K562 (cell line): ENCODE data around the gene MARS1. TPM values are rescaled to one million over a fixed set of nuclear protein-coding genes. Genes with fewer than 3 reads are reported as not detected.

Experiments used
- ATAC-seq: fragments of 200-7000 bp; cut with Tn5 transposase; 3 replicates; pipeline ENCODE4 v1.9.1; 2020; ENCODE audit warnings: moderate library complexity
- BruUV-seq: library from RNA; stranded (reverse); fragments of 400-500 nt; replicated peaks from 2 replicates; lab custom pipeline; 2021; lab: Mats Ljungman, UMichigan
- CTCF ChIA-PET: fragments of 300-600 bp; formaldehyde crosslinking; extraction: SDS; loops from one replicate; lab custom pipeline; 2021; ENCODE audit warnings: low intra/inter-chr PET ratio; lab: Yijun Ruan, JAX
- POLR2A ChIA-PET: fragments of 300-600, 350-650 bp; sonication (Branson Sonifier 250); formaldehyde crosslinking; extraction: SDS; loops from one replicate; lab custom pipeline; 2021; ENCODE audit warnings: antibody characterized with exemption, inconsistent platforms; lab: Yijun Ruan, JAX
- DNase-seq, 4 experiments: peaks; one replicate each; pipeline versions ENCODE4 v3.0.0 to v3.0.0-alpha.2; 2011 to 2018; ENCODE audit warnings: low spot score in 3 of 4, mixed read lengths in 3 of 4; ENCODE audit errors: extremely low read depth in 1 of 4
- FAIRE-seq: peaks from 2 replicates; lab custom pipeline; 2011; peaks lifted over from hg19 to GRCh38; lab: Jason Lieb, UNC
- H2AFZ ChIP-seq: 2 replicates; pipeline ENCODE4 v1.6.0; 2011; ENCODE audit warnings: low read depth, low read length, control low read depth, inconsistent platforms
- H3K27ac ChIP-seq: fragments of 200-600 bp; 3 replicates; pipeline ENCODE4 v1.8.0; 2011; ENCODE audit warnings: low read depth, mild to moderate bottlenecking, control low read depth, inconsistent platforms, low read length, moderate library complexity, mixed read lengths; ENCODE audit errors: extremely low read depth
- H3K27me3 ChIP-seq, 2 experiments: fragments of 300-600 bp in 1 of 2; 2 replicates in 1 of 2; 3 replicates in 1 of 2; pipeline versions ENCODE4 v1.6.0 to v1.8.0; 2011; ENCODE audit warnings: inconsistent platforms in 2 of 2, low read length in 2 of 2, mild to moderate bottlenecking in 1 of 2, mixed read lengths in 1 of 2, moderate library complexity in 1 of 2; ENCODE audit not compliant: control insufficient read depth in 2 of 2, insufficient read depth in 2 of 2
- H3K36me3 ChIP-seq: fragments of 300-600 bp; 3 replicates; pipeline ENCODE4 v1.8.0; 2011; ENCODE audit warnings: mild to moderate bottlenecking, low read length, inconsistent platforms; ENCODE audit not compliant: control insufficient read depth, insufficient read depth
- H3K4me1 ChIP-seq, 2 experiments: fragments of 200-600 bp in 1 of 2; replicated peaks in 1 of 2; 2 replicates in 1 of 2; 3 replicates in 1 of 2; pipeline versions ENCODE4 v1.5.1 to v1.8.0; 2011; ENCODE audit warnings: inconsistent platforms in 2 of 2, low read length in 2 of 2, mild to moderate bottlenecking in 1 of 2, mixed read lengths in 1 of 2, moderate library complexity in 1 of 2; ENCODE audit not compliant: control insufficient read depth in 2 of 2, insufficient read depth in 2 of 2
- H3K4me2 ChIP-seq: 2 replicates; pipeline ENCODE4 v1.6.1; 2011; ENCODE audit warnings: low read length, control low read depth, inconsistent platforms, mixed read lengths; ENCODE audit not compliant: insufficient read depth
- H3K4me3 ChIP-seq: fragments of 200-600 bp; sonication (generic), shearing (Covaris generic); 2 replicates; pipeline ENCODE4 v1.5.1; 2016; ENCODE audit warnings: control low read depth, inconsistent platforms
- H3K79me2 ChIP-seq: fragments of 200-600 bp; 3 replicates; pipeline ENCODE4 v1.8.0; 2011; ENCODE audit warnings: low read length, inconsistent platforms; ENCODE audit not compliant: control insufficient read depth, insufficient read depth
- H3K9ac ChIP-seq, 2 experiments: 2 replicates each; pipeline versions ENCODE4 v1.6.0 to v1.6.1; 2011; ENCODE audit warnings: low read depth in 2 of 2, low read length in 2 of 2, control low read depth in 1 of 2, inconsistent platforms in 1 of 2, mild to moderate bottlenecking in 1 of 2, mixed read lengths in 1 of 2; ENCODE audit not compliant: insufficient read depth in 1 of 2
- H3K9me1 ChIP-seq: one replicate; pipeline ENCODE4 v1.6.0; 2011; ENCODE audit warnings: inconsistent platforms, mild to moderate bottlenecking, low read length, moderate library complexity; ENCODE audit not compliant: control insufficient read depth, insufficient read depth
- H3K9me3 ChIP-seq: replicated peaks from 2 replicates; pipeline ENCODE4 v1.5.1; 2011; ENCODE audit warnings: low read depth, low read length, inconsistent platforms; ENCODE audit not compliant: control insufficient read depth, insufficient read depth
- H4K20me1 ChIP-seq: replicated peaks from 2 replicates; pipeline ENCODE4 v1.6.1; 2011; ENCODE audit warnings: low read length, inconsistent platforms, mixed read lengths; ENCODE audit not compliant: control insufficient read depth, insufficient read depth
- BRF2 ChIP-seq: IDR thresholded peaks from 3 replicates; pipeline ENCODE4 v1.6.1; 2011; ENCODE audit warnings: borderline replicate concordance, mild to moderate bottlenecking; ENCODE audit not compliant: insufficient read length, insufficient read depth
- FOXA1 ChIP-seq: fragments of 450-650 bp; IDR thresholded peaks from 2 replicates; pipeline ENCODE4 v1.6.1; 2016; ENCODE audit warnings: mild to moderate bottlenecking, borderline replicate concordance
- FOXP1 ChIP-seq: sonication (generic); formaldehyde crosslinking; IDR thresholded peaks from 2 replicates; pipeline ENCODE4 v1.8.0; 2022; ENCODE audit warnings: mild to moderate bottlenecking, missing genetic modification reagents
- GABPA ChIP-seq: fragments of 200-800 bp; sonication (Bioruptor generic); conservative IDR thresholded peaks from 2 replicates; pipeline ENCODE4 v1.6.1; 2016; ENCODE audit warnings: low read depth, missing genetic modification characterization, missing compliant biosample characterization
- MAX ChIP-seq: sonication (generic); formaldehyde crosslinking; IDR thresholded peaks from 2 replicates; pipeline ENCODE4 v1.9.0; 2022; ENCODE audit warnings: mild to moderate bottlenecking, missing genetic modification reagents
- PPARD ChIP-seq: fragments of 250-450 bp; sonication (Bioruptor Pico); IDR thresholded peaks from 2 replicates; pipeline ENCODE4 v1.8.0; 2022; ENCODE audit warnings: inconsistent platforms, mild to moderate bottlenecking, moderate library complexity
- WGBS: fragments of 100-300 bp; shearing (Covaris generic); methylation state at CpG from one replicate; pipeline ENCODE4 v1.1.6; 2016; ENCODE audit warnings: low coverage, mixed read lengths; ENCODE audit not compliant: insufficient coverage; ENCODE audit errors: missing lambda C conversion rate; 5-methylcytosine and 5-hydroxymethylcytosine counted together
- in situ Hi-C: fragments of 300-500 bp; cut with MboI; formaldehyde crosslinking; loops from 4 replicates; pipeline ENCODE4 v1.15.0; 2018; ENCODE audit warnings: inconsistent platforms, mixed read lengths
- intact Hi-C: fragments of 100-400 bp; cut with micrococcal nuclease; formaldehyde crosslinking; loops from 2 replicates; pipeline ENCODE4 v1.14.2; 2022
- polyA plus RNA-seq, 8 experiments: library from polyadenylated mRNA; depleted of rRNA in 4 of 8; stranded (reverse) in 5 of 8; unstranded in 3 of 8; fragments of >200 nt; fragmentation: Nextera tagmentation in 2 of 8; fragmentation: Illumina TruSeq in 1 of 8; extraction: Ambion mirVana in 2 of 8; extraction: Trizol in 1 of 8; gene quantifications; 2 replicates each; pipeline versions ENCODE4 v1.2.1 to v1.2.3, GENCODE V29; 2011 to 2014; ENCODE audit warnings: inconsistent platforms in 1 of 8, missing spikeins in 1 of 8
- total RNA-seq, 7 experiments: library from RNA; depleted of rRNA in 6 of 7; stranded (reverse); fragments of >200 nt in 6 of 7; fragmentation: Illumina TruSeq in 2 of 7; extraction: Trizol in 2 of 7; gene quantifications; 2 replicates each; pipeline versions ENCODE4 v1.2.1 to v1.2.3, GENCODE V29; 2011 to 2021; ENCODE audit warnings: low replicate concordance in 1 of 7

MARS1 gene
- total and polyA plus RNA-seq, 9 of the 15 experiments (the other 6 are each of a cell fraction or from before 2014, with no cell fraction given): 117 to 382 (median 220) TPM

- no peaks in the 10 kb centered on the region for H3K79me2 ChIP-seq
- no peak within 1 kb of the TSS for H3K4me3 ChIP-seq
- H3K27me3 ChIP-seq: no peaks in the 10 kb centered on the region
- no peak for DNase-seq
- intact Hi-C loops: no loop called here
- H2AFZ ChIP-seq: peak within 1 kb of the TSS; percentile 93; the same call in 1 of the 2 replicates
- no peaks in the 10 kb centered on the region for H3K36me3 ChIP-seq
- FAIRE-seq: no peak
- TF ChIP-seq GABPA (tag) (peak; percentile 22; the same call in 1 of the 2 replicates), FOXA1 (no peak), BRF2 (no peak), PPARD (CRISPR knock-in tag) (no peak), MAX (0 out of 2 replicates have a peak, but pooled peaks have one; percentile 21), FOXP1 (CRISPR knock-in tag) (peak; percentile 47; the same call in 1 of the 2 replicates)
- TF ChIP-seq, all 486 proteins: peak for 3
- H3K9me1 ChIP-seq: no peaks in the 10 kb centered on the region
- H3K27ac ChIP-seq: peak within 1 kb of the TSS; percentile 61; the same call in 2 of the 3 replicates
- H4K20me1 ChIP-seq: no peaks in the 10 kb centered on the region
- POLR2A ChIA-PET: interaction anchor here (0.6 to 2.1 kb wide), 4 partner anchors 10 to 455 kb away, joined by 3 to 6 read pairs (median 4); no protein-coding TSS in a partner anchor
- 0 out of 2 replicates have a peak within 1 kb of the TSS, but pooled peaks have one; percentile 51 for H3K4me2 ChIP-seq
- ATAC-seq: no peak
- no TSS peak for BruUV-seq
- in situ Hi-C loops: no loop called here
- H3K9me3 ChIP-seq: no peaks in the 10 kb centered on the region
- WGBS: 49% methylated on average over 5 of the region's 6 CpGs
- CTCF ChIA-PET: no interaction called here
- peaks cover 32 to 47% of the 10 kb centered on the region in 2 experiments for H3K4me1 ChIP-seq
- no peak within 1 kb of the TSS; a peak in 1 of 4 replicates for H3K9ac ChIP-seq
Measured at GRCh38 chr12:57479376-57480115, 8.3 kb upstream of the MARS1 start, which contains the start of gene ARHGAP9. TSS of gene ARHGAP9 (minus strand) at chr12:57479866. CDS start at chr12:57479406, 460 bp downstream.
